Osteocyte (in vitro differentiated cells): ENCODE results near the gene KPNA4. TPM values are rescaled to one million over a fixed set of nuclear protein-coding genes. Genes with fewer than 3 reads are reported as not detected.

Source experiments
- DNase-seq: peaks from one replicate; pipeline ENCODE4 v3.0.0; 2021; ENCODE audit warnings: mixed read lengths; ENCODE audit not compliant: unreplicated experiment; ENCODE audit errors: extremely low spot score
- H3K27ac Mint-ChIP-seq: one replicate; pipeline ENCODE4 v1.8.0; 2021; ENCODE audit warnings: mild to moderate bottlenecking, mixed read lengths; ENCODE audit not compliant: unreplicated experiment
- H3K27me3 Mint-ChIP-seq: one replicate; pipeline ENCODE4 v1.8.0; 2021; ENCODE audit warnings: mixed read lengths; ENCODE audit not compliant: unreplicated experiment
- H3K36me3 Mint-ChIP-seq: one replicate; pipeline ENCODE4 v1.8.0; 2021; ENCODE audit warnings: mixed read lengths; ENCODE audit not compliant: unreplicated experiment
- H3K4me1 Mint-ChIP-seq: one replicate; pipeline ENCODE4 v1.8.0; 2021; ENCODE audit warnings: mixed read lengths; ENCODE audit not compliant: unreplicated experiment
- H3K4me3 Mint-ChIP-seq: one replicate; pipeline ENCODE4 v1.8.0; 2021; ENCODE audit warnings: mild to moderate bottlenecking, moderate library complexity, mixed read lengths; ENCODE audit not compliant: unreplicated experiment
- H3K9me3 Mint-ChIP-seq: one replicate; pipeline ENCODE4 v1.8.0; 2021; ENCODE audit warnings: mixed read lengths; ENCODE audit not compliant: unreplicated experiment
- total RNA-seq: library from RNA; stranded (reverse); gene quantifications from 2 replicates; pipeline ENCODE4 v1.2.1, GENCODE V29; 2021
- TF ChIP-seq, protein P1 (sequence below): fragments of 200-600 bp; sonication (generic); IDR thresholded peaks from 2 replicates; pipeline ENCODE4 v1.5.0; 2021; ENCODE audit warnings: antibody characterized with exemption, mild to moderate bottlenecking, moderate library complexity

Gene KPNA4
- total RNA-seq, 1 donor from 2014 or later: 57.7 TPM

DNA sequence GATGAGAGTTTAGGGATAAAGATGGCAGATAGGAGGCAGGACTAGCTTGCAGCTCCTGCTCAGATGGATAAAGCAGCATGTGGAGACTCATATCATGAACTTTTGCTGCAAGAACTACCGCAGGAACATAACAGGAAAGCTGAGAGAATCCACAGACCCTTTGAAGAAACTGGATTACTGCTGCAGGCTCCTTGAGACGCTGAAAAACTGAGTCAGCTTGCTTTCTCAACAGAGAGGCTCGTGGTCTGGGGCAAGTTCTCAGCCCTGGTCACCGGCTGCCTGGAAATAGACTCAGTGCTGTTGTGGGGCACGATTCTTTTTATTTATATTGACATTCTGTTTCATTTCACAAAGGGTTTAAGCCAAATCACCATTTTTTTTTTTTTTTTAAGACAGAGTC, 87.0 kb downstream of the KPNA4 start:
- TF ChIP-seq, protein P1, sequence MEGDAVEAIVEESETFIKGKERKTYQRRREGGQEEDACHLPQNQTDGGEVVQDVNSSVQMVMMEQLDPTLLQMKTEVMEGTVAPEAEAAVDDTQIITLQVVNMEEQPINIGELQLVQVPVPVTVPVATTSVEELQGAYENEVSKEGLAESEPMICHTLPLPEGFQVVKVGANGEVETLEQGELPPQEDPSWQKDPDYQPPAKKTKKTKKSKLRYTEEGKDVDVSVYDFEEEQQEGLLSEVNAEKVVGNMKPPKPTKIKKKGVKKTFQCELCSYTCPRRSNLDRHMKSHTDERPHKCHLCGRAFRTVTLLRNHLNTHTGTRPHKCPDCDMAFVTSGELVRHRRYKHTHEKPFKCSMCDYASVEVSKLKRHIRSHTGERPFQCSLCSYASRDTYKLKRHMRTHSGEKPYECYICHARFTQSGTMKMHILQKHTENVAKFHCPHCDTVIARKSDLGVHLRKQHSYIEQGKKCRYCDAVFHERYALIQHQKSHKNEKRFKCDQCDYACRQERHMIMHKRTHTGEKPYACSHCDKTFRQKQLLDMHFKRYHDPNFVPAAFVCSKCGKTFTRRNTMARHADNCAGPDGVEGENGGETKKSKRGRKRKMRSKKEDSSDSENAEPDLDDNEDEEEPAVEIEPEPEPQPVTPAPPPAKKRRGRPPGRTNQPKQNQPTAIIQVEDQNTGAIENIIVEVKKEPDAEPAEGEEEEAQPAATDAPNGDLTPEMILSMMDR: no peak
- DNase-seq: no peak
- peak overlapping the region; percentile 56 for H3K27ac Mint-ChIP-seq
- no peaks in the 10 kb centered on the region for H3K9me3 Mint-ChIP-seq
- no peaks in the 10 kb centered on the region for H3K36me3 Mint-ChIP-seq
- peaks cover 46% of the 10 kb centered on the region for H3K4me1 Mint-ChIP-seq
- no peak overlapping the region for H3K4me3 Mint-ChIP-seq
- no peaks in the 10 kb centered on the region for H3K27me3 Mint-ChIP-seq

GRCh38 chr3:160477750-160478149, 87.6 kb downstream of the KPNA4 start:
- Mint-ChIP-seq H3K9me3 (no peaks in the 10 kb centered on the region), H3K4me3 (peak overlapping the region; percentile 6), H3K27ac (peak overlapping the region; percentile 56), H3K4me1 (peaks cover 42% of the 10 kb centered on the region), H3K36me3 (no peaks in the 10 kb centered on the region), H3K27me3 (no peaks in the 10 kb centered on the region)
- TF ChIP-seq, protein P1: no peak
- DNase-seq: no peak

GRCh38 chr3:160475884-160476283, 89.5 kb downstream of the KPNA4 start:
- H3K4me3 Mint-ChIP-seq: no peak overlapping the region

GRCh38 chr3:160475153-160475552, 90.2 kb downstream of the KPNA4 start:
- H3K36me3 Mint-ChIP-seq: no peaks in the 10 kb centered on the region
- no peaks in the 10 kb centered on the region for H3K9me3 Mint-ChIP-seq
- TF ChIP-seq, protein P1: no peak
- no peak overlapping the region for H3K4me3 Mint-ChIP-seq
- peaks cover 37% of the 10 kb centered on the region for H3K4me1 Mint-ChIP-seq
- DNase-seq: no peak
- H3K27ac Mint-ChIP-seq: no peak overlapping the region
- no peaks in the 10 kb centered on the region for H3K27me3 Mint-ChIP-seq

More at GRCh38 chr3:160475884-160476283, 89.5 kb downstream of the KPNA4 start:
- Mint-ChIP-seq H3K9me3 (no peaks in the 10 kb centered on the region), H3K27ac (no peak overlapping the region), H3K4me1 (peaks cover 40% of the 10 kb centered on the region), H3K36me3 (no peaks in the 10 kb centered on the region), H3K27me3 (no peaks in the 10 kb centered on the region)
- no peak for DNase-seq
- TF ChIP-seq, protein P1: no peak

GRCh38 chr3:160474416-160474838, 90.9 kb downstream of the KPNA4 start:
- DNase-seq: no peak
- TF ChIP-seq, protein P1: no peak
- Mint-ChIP-seq H3K4me3 (peak overlapping the region; percentile 20), H3K9me3 (no peaks in the 10 kb centered on the region), H3K27me3 (no peaks in the 10 kb centered on the region), H3K27ac (no peak overlapping the region), H3K36me3 (peaks cover 5% of the 10 kb centered on the region), H3K4me1 (peaks cover 30% of the 10 kb centered on the region)
